HG03103 (cell line): Measurements from ENCODE around the gene FAM83C.

ENCODE experiments used
- ATAC-seq: cut with Tn5 transposase; IDR thresholded peaks from one replicate; pipeline ENCODE4 v1.9.1; 2021; ENCODE audit warnings: low read depth; ENCODE audit not compliant: unreplicated experiment

FAM83C gene

DNA sequence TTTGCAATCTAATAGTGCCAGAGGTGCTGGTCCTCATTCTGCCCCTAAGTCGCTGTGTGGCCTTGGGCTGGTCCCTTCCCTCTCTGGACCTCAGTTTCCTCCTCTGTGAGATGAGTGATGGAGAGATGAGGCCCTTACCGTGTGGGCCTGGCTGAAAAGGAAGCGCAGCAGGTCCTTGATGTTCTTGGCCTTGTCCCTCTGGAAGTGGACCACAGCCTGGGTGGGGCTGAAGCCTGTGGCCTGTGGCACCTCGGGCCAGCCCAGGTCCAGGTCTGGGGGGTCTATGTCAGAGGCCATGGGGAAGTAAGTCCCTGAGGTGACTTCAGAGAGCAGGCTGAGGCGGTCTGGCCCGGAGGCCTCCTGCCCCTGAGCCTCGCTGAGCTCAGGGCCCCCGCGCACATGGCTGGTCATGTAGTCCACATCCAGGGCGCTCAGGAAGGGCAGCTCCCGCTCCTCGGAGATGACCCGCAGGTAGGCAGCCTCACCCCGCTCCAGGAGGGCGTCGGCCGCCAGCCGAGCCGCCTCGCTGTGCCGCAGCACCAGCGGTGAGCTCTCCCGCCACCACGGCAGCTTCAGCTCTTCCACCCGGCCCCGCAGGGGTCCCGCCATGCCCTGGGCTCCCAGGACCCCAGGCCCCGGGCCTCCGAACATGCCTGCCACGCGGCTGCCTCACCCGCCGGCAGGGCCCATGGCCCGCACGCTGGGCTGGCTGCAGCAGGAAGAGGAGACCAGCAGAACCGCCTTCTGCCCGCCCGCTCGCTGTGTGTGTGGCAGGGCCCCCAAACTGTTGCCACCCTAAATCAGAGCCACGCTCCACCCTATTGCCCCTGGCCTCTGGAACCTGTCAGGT, at the start of gene FAM83C:
Gene FAM83C, minus strand, starts transcription at position 772 of the 850 bp plus-strand sequence. Its CDS starts 121 bp downstream, at position 651.
- no peak for ATAC-seq

DNA sequence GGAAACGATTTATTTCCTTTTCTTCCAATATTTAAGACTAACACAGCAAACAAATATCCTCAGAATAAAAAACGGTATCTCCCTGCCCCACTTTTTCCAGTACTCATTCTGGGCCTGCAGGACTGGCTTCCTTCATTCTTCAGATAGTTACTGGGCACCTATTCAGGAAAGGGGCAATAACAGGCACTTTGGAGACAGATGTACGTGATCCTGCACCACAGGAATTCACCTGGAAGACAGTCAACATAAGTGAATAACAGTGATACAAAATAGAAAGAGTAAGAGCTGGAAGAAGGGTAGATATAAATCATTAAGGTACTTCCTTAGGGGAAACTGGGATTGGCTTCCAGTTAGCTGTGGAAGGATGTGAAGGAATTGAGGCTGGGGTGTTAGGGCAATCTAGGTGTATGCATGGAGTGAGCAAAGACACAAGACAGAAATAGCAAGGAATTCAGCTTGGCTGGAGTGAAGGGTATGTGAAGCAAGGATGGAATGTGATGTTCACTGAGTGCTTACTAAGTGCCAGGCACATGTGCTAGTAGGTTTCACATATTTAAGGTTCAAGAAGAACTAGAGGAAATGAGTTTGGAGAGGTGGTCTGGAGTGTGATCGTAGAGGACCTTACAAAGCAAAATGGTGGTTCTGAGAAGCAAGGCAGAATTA, 49.3 kb upstream of the FAM83C start:
- no peak for ATAC-seq

DNA sequence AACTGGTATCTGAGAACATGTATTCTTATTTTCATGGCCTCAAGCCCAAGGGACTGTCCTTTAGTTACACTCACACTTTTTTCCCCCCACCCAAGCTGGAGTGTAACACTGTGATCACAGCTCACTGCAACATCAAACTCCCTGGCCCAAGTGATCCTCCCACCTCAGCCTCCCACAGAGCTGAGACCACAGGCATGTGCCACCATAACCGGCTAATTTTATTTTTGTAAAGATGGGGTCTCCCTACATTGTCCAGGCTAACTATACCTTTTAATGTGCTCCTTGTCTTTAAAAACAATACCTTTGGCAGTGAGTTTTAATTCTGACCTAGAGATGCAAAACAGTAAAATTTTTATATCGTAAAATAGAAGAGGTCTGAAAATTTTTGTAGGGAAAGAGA, 48.2 kb upstream of the FAM83C start:
- no peak for ATAC-seq

DNA sequence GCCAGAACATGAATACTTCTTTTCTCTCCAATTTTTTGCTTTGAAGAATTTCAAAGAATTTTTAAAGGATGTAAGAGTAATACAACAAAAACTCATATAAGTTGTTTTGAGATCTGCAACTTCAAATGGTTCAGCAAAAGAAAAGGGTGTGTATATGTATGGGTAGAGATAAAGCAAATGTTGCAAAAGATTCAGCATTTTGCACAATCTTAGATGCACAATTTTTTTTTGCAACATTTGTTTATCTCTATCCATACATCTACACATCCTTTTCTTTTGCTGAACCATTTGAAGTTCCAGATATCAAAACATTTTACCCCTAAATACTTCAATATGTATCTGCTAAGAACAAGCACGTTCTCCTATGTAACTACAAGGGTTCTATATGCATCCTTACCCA, 47.4 kb upstream of the FAM83C start:
- no peak for ATAC-seq

DNA sequence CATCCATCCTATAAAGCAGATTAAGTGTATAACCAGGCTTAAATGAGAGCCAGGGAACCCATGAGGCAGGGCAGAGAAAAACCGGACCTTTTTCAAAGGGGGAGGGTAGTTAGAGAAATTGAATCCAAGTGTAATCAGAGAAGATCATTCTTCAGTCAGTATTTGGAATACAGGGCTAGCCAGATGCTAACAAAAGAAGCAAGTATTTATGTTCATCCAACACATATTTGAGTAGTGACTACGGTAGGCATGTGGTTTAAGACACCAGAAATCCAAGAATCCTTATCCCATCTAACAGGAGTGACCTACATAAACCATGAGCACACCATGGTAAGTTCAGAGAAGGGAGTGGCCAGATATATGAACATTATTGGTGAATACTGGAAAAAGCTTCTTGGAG, 46.8 kb upstream of the FAM83C start:
- no peak for ATAC-seq

DNA sequence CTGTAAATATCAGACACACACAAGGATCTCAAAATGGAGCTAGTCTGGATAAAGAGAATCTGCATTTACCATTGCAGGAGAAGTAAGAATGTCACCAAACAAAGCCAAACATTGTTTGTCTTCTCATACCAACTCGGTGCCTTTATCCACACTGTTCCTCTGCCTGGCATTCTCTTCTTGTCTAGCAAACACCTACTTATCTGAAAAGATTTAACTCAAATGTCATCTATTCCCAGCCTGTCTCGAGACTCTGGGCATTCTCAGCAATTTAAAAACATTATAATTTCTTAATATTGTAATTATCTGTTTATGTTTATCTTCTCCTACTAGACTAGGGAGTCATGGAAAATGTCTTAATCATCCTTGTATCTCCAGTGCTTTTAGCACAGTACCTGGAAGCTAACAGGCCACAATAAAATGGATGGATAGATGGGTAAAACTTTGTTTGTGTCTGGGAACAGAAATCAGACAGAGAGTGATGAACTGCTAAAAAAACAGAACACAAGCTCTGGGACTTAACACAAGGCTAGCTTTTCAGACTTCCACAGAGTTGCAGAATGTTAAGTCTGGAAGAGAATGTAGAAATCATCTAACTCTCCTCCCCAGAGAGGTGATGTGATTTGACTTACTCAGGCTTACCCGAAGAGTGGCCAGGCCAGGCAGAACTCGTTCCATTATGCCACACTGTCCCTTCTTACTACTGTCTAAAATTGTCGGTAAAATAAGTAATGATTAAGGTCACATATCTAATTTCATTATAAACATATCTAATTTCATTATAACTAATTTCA, 42.3 kb upstream of the FAM83C start:
- no peak for ATAC-seq

DNA sequence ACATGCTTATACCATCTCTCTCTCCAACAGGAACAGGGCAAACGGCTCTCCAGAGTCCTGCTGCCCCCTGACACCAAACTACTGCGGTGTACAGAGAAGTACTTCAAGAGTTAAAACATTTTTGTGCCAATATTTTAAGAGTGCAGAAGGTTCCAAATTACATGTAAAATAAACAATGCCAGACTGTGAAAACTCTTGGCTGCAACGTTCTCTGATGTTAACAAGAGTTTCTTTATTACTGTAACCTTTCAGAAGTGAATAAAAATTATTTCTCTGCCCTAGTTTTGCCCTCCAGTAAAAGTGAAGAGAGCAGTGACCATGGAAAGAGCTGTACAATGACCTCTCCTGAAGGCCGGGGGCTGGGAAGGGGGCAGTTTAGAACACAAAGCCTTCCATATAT, 41.4 kb upstream of the FAM83C start:
- no peak for ATAC-seq

DNA sequence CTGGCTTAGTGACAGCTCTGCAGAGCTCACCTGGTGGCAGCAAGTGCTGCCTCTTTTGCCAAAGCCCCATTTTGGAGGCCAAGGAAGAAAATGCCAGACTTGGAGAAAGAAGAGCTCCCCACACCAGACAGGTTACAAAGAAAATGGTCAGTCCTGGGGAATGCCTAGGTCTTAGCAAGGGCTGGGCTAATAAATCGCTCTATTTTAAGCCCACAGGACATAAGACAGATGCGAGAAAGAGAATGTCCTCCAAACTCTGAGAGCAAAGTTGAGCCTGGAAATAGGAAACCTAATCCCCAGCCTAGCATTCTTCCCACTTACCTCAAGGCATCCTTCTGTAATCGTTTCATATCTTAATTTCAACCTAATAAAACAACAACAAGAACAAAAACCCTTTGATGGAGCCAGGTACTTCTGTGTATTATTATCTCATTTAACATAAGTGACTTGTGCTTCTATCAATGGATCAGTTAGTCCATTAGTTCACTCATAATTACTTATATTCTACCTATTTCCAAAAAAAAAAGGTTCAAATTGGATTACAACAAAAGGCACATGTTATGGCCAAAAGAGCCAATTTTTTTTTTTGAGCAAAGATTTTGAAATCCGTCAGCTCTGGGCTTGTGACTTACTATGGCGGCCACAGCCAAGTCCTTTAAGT, 40.4 kb upstream of the FAM83C start:
- no peak for ATAC-seq

DNA sequence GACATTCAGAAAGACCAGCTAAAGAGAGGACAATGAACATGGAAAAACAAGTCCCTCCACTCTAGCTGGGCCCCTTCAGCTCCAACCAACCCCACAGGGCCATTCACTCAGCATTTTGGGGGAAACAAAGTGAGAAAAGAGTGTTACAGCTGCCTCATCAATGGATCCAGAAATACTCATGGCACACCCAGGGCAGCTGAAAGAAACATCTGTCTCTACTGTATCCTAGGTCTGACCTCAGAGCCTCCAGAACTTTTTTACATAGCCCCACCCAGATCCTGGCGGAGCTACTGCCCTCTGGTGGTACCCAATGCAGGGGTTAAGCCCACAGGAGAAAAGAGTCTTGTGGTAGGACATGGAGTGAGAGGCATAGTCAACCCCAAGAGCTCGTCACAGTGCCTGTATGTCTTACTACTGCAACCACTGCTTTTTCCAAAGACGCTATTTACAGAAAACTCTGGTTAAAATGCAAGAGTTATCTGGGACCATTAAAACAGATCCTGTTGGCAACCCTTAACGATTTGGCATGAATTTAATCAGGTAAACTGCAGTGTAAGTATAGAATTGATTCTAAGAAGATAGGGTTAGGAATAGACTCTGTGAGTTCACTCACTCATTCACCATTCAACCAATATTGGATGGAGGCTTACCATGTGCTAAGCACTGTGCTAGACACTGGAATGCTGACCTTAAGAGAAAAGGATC, 37.4 kb upstream of the FAM83C start:
- no peak for ATAC-seq

DNA sequence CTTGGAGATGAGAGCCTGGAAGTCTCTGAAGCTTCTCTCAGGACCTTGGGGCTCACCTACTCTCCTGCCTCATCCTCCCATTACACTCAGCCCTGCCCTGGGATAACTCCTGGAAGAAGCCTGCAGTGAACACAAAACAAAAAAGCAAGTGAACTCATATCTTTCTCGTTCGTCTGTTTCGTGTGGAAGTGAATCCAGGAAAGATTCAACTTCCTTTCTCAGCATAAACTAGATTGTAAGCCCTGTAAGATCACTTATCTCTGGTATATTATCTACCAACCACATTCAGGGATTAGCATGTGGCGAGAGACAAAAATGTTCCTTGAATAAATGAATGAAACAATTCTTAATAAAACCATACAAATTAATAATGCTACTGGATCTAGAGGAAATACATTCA, 36.5 kb upstream of the FAM83C start:
- no peak for ATAC-seq

DNA sequence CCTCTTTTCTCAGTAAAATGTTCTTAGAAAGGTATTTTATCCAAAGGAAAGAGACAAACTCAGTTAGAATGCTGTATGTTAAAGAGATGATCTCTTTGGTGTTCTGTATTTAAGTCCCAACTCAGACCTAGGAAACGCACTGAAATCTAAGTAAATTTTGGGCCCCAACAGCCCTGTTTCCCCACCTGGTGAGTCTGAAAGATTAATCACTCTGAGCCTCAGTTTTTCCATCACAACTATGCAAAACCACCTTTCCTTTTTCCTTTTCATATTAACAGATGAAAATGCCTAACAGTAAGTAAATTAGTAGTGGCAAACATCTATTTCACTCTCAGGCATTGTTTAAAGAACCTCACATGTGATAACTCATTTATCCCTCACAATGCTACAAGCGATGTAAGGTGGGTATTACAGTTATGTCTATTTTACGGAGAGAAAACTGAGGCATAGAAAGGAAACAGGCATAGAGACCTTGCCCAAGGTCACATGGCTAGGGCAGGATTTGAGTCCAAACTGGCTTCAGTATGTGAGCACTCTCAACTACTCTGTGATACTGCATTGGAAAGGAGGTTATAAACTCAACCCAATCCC, 36.0 kb upstream of the FAM83C start:
- ATAC-seq = no peak

DNA sequence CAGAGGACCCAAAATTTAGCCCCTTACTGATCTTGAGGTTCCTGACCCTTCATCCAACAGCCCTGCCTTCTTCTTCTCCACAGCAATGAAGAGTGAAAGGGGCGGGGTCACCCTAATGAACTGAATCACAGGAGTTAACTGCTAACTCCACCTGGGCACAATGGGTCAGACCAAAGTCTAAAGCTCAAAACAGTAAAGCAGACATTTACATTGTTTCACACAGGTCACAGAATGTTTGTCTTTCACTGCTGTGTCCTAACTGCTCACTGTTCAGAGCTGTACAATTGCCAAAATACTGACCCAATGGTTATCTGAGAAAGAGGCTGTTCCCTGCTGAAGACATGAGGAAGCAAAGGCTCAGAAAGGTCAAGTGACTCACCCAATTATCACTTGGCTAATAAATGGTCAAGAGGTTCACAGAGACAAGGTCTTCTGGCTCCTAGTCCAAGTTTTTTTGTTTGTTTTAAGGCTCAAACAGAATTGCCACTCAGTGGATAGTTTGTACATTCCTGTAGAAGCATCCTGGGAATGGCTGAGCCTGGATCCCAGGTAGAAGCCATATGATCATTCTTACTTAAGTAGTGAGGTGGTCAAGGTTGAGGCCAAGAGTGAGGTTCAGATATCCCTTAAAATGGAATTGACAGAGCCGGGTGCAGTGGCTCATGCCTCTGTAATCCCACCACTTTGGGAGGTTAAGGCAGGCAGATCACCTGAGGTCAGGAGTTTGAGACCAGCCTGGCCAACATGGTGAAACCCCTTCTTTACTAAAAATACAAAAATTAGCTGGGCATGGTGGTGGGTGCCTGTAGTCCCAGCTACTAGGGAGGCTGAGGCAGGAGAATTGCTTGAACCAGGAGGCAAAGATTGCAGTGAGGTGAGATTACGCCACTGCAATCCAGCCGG, 35.1 kb upstream of the FAM83C start:
- ATAC-seq = no peak

DNA sequence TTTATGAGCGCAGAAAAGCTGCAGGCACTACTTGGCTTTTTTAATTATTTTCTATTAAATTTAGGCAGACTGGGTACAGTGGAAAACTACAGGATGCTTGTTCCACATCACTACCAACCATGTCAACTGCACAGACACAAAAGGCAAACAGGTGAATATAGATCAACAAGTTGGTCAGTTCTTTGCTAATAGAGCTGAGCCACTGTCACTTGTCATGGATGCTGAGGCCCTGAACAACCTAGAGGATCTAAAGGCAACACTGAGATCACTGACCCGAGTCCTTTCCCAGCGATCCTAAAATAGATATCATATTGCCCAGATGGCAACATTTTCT, 34.5 kb upstream of the FAM83C start:
- ATAC-seq = no peak

DNA sequence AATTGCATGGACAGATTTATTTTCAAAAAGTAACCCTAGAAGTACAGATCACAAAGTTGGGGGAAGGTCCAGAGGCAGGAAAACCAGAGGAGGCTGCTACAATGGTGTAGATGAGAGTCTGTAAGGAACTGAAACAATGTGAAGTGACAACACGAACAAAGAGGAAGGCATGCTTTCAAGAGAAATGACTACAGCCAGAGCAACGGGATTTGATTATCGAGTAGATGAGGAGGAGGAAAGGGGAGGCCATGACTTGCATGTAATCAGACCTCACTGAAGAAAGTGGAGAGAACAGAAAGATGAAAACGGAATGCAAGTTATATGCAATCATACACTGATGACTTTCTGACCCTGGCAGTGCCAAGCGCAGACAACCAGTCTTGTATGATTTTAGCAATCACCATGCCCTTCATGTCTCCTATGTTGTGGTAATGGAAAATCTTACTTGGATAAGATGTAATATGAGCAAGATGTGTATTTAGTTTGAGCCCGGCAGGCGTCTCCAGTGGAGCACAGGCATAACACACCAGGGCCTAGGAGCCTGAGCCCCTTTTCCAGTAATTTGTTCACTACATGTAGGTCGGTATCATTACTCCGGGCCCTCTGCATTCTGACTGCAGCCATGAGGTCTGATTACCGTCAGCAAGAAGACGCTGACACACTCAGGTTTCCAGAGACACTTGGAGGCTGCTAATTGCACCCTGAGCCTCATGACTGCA, 34.0 kb upstream of the FAM83C start:
- no peak for ATAC-seq

DNA sequence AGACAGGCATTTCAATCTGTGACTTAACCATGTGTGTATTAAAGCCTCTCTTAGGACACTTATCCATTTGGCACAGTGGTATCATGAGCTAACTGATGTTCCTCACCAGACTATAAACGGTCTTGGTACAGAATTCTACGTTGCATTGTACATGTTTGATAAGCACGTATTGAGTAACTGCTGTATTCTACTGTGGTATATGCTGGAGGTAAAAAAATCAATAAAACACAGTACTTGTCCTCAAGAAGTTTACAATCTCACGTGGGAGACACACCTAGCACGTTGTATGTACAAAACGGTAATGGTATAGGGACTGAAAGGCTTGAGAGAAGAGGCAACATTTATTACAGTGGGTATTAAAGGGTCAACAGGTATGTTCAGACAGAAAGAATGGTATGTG, 33.2 kb upstream of the FAM83C start:
- ATAC-seq = no peak

DNA sequence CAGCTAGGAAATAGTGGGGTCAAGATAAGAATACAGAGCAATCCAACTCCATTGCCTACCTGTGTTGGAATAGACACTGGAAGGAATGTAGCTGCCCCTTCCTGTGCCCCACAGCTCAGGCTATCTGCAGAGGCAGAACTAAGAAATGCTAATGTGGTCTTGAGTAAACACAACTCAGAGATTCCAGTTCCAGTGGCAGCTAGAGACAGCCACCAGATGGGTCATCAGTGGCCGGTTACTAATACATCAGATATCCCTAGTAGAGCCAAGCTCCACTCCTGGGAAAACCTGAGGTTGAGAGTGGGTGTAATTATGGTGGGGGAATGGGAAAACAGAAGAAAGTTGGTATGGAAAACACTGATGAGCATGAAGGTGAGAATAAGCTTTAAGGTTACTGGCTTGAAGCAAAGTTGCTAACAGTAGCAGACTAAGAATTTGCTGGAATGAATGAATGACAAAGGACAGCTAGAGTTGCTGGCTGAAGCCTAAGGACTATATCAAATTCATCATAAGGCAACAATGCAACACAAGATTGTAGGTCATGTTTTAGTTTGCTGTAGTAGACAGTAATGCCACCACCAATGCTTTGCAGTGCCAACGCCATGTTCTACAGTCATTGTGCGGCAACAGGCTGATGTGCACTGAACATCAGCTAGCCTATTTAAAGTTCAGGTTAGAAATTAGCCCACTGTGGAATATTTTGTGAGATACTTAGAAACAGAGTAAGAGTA, 28.3 kb upstream of the FAM83C start:
- ATAC-seq = no peak

DNA sequence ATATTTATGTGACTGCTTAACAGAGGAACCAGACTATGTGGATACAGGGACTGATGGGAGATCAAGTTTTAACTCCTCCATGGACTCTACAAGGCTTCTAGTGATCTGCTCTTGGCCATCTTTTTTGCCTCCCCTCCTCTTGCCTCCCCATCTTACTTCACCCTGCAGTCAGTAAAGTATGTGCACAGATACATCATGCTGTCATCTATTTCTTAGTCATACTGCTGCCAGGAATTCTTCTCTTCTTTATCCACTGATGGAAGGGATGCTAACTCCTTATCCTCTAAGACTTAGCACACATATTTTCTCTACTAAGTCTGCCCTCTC, 27.6 kb upstream of the FAM83C start:
- ATAC-seq = no peak
